ENCODE data around the gene MED27.

MED27 gene

DNA sequence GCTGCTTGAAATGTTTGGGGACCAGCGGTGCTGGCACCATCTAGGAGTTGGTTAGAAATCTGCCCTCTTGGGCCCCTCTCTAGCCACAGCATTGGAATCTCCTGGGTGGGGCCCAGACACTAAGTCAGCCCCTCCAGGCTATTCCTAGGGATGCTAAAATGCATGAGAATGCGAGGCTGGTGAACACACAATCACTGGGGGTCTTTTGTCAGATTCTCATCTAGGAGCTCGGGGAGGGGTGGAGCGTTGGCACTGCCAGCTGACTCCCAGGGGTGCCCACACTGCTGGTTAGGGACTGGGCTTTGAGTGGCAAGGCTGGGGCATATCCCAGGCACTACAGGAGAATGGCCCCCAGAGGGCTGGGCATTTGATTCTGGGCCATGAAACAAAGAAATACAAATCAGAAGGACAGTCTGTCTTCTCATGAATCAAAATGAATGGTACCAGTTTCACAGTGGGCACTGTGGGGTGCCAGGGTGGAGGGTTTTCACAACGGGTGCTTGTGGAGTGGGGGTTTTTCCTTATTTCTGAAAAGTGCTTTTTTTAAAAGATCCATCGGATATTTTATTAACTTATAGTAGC, 212.0 kb downstream of the MED27 start:
- DNase-seq = peak in 2 of 56 donors; percentile 2 to 12

DNA sequence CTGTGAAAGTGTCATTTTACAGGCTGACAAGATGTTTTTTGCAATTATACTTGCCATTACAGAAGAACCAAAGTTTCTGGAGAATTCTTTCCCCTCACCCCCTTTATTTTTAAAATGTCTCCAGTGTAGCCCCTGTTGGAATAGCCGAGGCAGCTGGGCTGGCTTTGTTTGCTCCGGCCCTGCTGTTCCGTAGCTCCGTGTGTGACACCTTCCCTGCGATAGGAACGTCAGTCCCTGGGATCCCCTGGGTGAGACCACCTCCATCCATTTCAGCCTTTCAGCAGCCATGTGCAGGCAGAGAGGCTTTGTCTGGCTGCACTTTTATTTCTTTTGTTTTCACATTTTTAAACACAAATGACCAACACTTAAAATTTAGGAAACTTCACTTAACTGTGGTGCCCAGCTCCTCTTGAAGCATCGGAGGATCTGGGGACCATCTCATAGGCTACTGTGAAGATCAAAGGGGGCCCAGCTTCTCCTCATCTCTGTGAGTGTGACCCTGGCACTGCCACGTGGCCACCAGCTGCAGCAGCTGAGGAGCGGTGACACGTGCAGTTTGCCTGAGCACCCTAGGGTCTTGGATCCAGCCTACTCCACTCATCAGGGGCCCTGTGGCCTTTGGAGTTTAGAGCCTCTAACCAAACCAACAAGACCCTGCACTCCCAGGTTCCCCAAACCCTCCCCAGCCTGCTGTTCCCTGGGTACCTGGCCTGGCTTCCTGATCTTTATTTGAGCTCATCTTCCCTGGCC, 214.0 kb downstream of the MED27 start:
- DNase-seq = peak in 1 of 56 donors; percentile 8

DNA sequence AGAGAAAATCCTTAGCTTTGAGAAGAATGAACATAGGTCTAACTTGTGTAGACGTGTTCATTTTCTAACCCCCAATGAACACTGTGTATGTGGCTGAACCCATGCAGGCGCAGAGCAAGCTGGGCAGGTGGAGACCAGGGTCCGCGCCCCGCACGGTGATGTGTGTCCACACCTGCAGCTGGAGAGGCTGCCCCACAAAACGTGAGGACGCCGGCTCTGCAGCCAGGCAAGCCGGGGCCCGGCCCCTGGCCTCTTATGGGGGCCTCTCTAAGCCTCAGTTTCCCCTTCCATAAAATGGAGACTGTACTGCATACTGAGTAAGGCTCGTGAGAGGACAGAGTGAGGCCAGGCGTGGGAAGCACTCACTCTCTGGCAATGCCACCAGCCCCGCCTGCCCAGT, 215.1 kb downstream of the MED27 start:
- DNase-seq = no peak

DNA sequence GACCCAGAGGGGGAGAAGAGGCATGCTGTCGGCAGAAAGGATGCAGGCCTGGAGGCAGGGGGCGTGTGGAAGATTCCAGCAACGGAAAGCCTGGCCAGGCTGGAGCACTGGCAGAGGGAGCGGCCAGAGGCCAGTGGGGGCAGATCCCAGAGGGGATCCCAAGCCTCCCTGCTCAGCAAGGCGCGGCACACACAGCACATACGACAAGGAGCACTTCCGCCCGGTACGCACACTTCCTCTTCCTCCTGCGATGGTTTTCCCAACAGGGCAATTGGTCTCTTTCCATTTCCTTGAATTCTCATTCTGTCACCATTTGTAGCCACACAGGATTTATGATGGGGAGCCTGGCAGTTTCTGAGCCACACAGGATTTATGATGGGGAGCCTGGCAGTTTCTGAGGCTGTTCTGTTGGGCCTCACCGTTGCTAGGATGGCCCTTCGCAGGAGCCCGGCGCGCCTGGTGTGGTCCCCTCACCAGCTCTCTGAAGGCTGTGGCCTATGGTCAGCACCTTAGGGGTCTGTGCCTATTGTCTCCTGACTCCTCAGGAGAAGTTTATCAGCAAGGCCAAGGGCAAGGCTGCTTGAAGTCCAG, 216.3 kb downstream of the MED27 start:
- DNase-seq = no peak

DNA sequence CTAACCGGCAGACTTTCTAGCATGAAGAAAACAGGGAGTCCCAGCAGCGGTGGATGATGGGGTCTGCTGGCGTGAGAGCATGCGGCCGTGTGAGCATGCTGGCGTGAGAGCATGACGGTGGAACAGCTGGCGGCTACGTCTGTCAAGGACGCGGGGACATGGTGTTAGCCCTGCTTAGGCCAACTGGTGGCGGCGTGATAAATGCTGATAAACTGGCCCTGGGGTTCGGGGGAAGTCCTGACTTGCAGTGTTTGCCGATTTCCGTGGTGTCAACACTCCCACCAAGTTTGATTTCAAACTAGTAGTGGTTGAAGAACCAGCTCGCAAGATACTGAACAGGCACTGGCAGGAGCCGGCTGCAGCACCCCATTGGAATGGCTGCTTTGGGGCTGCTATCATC, 217.4 kb downstream of the MED27 start:
- no peak for DNase-seq

DNA sequence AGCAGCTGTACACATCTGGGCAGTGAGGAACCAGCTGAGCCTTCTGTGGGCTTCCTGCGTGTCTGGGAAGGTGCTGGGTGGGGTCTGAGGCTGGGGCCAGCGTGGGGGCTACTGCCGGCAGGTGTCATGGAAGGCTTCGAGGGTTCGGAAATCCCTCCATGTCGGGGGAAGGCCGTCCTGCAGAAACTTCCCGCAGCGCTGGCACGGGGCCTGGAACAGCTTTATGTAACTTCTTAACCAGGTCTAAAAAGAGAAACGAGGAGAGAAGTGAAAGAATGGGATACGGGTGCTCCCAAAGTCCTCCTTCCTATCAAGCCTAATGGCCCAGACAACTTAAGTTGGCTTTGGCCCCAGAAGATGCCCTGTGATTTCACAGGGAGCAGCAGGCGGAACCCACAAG, 219.2 kb downstream of the MED27 start:
- DNase-seq = no peak

DNA sequence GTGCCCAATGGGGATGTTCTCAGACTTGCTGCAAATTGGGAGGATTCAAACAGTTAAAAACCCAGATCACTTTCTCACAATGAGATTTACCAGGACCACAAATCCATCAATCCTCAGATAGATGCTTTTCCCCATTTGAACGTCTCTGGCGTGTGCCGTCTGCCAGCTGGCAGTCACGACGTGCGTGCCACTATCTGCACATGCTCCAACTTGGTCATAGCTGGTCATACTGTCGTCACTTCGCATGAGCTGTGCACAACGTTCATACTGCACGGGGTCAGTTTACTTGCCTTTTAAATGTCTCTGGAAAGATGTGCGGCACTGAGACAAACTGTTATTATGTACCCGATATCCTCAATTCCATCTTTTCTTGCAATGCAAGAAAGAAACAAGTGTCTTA, 221.5 kb downstream of the MED27 start:
- peak in 8 of 56 donors; percentile 12 to 33 (median 18) for DNase-seq

DNA sequence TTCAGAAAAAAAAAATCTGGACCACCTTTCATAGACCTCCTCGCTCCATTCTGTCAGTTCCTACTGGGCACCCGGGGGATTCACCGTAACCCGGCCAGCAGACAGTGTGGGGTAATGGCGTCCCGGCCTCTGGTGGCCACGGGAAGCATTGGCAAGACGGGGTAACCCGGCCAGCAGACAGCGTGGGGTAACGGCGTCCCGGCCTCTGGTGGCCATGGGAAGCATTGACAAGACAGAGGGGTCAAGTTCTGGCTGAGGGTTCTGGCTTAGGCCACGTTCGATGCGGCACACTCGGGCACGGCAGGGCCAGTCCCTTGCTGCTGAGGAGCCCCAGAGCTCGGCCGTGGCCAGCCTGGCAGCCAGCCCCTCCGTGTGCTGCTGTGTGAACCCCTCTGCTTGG, 223.6 kb downstream of the MED27 start:
- DNase-seq = no peak

DNA sequence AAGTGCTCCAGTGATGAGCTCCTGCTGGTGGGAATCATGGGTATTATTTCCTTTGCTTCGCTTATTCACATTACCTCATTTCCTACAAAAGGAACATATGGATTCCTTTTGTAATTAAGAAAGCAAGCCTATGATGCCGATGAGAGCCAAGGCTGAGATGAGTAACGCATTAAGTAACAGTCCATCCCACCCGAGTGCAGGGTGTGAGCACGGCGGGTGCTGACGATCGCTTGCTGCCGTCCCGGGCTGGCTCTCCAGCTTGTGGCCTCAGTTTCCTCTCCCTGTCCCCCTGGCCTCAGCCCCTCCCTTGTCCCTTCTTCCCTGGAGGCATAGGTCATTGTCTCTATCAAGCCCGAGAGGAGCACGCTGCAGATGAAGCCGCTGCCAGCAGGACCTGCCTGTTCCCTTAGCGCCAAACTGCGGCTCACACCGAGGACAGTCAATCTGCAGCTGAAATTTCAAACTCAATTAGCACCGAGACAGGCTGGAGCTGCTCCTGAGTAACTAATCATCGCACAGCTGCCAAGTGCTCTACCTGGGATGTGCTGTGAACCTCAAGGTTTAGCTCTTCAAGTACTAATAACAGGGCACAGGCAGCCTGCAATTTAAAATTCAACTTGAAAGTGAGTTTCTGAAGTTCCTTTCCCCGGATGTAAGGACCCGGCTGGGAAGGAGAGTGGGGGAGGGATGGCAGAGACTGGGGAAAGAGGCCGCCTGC, 224.6 kb downstream of the MED27 start:
- peak in 4 of 56 donors; percentile 4 to 28 (median 18) for DNase-seq

DNA sequence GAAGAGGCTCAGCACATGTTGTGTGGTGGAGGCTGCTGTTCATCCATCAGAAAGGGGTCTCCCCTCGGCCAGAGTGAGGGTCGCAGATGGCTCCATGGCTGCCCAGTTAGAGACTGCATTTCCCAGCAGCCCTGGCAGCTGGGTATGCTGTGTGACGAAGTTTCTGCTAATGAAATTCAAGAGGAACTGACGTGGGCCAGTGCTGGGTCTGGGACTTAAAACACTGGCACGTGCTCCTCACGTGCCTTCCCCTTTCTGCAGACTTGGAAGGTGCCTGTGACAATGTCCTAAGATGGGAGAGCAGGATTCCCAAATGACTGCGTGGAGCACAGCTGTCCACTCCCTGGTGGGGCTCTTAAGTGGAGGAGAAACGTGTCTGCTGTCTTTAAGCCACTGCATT, 225.3 kb downstream of the MED27 start:
- DNase-seq = no peak

DNA sequence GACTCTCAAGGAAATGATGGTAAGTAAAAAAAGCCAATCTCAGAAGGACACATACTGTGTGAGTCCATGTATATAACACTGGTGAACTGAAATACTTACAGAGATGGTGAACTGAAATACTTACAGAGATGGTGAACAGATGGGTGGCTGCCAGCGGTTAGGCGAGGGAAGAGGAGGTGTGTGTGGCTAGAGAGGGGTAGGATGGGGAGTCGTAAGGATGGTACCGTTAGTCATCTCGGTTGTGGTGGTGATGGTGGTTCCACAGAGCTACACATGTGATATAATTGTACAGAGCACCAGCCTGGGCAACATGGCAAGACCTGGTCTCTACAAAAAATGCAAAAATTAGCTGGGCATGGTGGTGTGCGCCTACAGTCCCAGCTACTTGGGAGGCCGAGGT, 226.2 kb downstream of the MED27 start:
- DNase-seq = no peak

DNA sequence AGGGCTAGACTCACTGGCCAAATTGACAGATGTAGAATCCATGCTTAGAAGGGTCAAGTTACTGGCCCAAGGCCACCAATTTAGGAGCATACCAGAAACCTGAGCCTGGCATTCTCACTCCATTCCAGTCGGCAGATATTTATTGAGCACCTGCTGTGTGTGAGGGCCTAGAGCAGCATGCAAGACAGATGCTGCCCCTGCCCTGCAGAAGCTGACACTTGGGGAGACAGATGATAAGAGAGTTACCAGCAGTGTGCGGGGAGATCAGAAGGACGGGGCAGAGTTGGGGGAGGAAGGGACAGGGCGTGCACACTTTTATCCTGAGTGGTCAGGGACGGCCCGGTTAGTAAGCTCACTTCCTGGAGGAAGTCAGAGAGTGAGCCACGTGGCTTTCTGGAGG, 228.3 kb downstream of the MED27 start:
- no peak for DNase-seq

DNA sequence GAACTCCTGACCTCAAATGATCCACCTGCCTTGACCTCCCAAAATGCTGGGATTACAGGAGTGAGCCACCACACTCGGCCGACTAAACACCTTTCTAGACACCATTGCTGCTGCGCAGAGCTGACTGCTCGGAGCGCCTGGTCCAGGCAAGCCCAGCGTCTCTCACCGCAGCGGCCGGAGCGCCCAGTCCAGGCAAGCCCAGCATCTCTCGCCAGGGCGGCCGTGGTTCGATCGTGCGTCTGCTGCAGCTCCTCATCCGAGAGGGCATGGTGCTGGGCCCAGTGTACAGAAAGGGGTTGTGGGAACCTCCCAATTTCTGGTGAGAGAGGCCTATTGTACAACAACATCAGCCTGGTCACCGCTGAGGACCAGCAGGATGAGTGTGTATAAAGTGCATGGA, 230.3 kb downstream of the MED27 start:
- DNase-seq = no peak

DNA sequence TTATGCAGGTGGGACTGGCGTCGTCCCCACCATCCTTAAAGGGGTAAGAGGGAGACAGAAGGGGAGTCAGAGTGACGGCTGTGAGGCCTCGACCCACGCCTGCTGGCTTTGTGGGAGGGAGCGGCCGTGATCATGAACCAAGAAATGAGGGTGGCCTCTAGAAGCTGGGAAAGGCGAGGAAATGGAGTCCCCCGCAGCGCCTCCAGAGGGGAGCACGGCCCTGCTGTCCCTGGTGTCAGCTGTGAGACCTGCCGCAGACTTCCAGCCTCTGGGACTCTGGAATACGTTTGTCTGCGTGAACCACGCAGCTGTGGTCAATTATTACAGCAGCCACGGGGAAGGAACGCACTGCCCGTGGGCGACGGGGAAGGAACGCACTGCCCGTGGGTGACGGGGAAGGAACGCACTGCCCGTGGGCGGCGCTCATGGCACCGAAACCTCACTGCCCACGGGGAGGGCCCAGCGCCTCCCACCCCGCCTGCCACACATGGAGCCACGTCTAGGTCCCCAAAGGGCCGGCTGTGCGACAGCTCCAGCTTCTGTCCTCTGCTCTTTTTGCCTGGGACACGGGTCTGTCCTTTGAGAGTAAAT, 231.0 kb downstream of the MED27 start:
- DNase-seq = peak in 1 of 56 donors; percentile 7

DNA sequence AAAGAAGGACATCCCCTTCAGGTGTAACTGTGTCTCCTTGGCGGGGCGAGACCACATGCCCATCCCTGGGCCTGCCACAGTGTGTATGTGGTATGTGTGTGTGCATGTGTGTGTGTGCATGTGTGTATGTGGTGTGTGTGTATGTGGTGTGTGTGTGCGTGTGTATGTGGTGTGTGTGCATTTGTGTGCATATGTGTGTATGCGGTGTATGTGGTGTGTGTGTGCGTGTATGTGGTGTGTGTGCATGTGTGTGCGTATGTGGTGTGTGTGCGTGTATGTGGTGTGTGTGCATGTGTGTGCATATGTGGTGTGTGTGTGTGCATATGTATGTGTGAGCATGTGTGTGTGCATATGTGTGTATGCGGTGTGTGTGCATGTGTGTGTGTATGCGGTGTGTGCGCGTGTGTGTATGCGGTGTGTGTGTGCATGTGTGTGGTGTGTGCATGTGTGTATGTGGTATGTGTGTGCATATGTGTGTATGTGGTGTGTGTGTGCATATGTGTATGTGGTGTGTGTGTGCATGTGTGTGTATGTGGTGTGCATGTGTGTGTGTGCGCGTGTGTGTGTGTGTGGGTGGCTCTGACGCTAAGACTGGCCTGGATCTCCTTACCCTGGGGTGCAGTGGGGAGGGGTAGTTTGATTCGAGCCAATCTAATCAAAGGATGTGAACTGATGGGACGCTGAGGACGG, 231.9 kb downstream of the MED27 start:
- DNase-seq = no peak

DNA sequence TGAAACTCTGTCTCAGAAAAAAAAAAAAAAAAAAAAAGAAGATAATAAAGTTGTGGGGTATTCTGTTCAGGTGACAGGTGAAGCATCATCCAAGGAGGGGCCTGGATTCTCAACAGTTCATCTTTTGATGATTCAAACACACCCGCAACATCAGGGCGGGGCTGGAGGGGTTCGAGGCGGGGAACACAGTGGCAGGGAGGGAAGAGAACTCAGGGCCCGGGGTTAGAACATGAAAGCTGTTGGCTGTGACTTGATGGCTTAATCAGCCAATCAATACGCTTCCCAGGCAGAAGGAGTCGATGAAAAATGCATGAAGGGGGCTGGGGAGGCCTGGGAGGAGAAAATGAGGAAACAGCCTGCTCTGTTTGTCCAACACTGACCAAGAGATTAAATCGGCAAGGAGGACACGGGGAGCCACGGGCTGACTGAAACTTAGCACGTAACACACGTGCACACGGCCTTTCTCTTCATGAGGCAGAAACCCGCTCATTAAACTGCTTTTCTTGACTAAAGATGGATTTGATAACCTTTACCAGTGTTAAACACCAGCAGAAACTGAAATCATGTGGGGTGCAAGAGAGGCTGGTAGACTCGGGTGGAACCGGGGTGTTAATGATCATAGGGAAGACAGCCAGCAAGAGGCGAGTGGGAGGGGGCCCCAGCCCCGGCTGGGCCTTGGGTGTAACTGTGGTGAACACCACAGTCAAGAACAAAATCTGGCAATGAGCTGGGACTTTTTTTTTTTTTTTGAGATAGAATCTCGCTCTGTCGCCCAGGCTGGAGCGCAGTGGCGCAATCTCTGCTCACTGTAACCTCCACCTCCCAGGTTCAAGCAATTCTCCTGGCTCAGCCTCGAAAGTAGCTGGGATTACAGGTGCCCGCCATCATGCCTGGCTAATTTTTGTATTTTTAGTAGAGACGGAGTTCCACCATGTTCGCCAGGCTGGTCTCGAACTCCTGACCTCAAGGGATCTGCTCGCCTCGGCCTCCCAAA, 234.1 kb downstream of the MED27 start:
- DNase-seq = no peak

DNA sequence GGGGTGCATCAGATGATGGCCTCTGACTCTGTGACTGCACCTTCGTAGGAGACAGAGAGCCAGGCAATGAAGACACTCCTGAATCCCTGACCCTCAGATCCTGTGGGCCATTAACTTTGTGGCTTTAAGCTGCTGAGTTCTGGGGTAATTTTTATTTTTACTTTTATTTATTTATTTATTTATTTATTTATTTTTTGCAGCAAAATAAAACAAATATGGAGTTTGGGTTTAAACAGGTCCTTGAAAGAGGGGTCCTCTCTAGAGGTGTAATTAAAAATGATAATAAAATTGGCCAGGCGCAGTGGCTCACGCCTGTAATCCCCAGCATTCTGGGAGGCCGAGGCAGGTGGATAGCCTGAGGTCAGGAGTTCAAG, 234.9 kb downstream of the MED27 start:
- no peak for DNase-seq

DNA sequence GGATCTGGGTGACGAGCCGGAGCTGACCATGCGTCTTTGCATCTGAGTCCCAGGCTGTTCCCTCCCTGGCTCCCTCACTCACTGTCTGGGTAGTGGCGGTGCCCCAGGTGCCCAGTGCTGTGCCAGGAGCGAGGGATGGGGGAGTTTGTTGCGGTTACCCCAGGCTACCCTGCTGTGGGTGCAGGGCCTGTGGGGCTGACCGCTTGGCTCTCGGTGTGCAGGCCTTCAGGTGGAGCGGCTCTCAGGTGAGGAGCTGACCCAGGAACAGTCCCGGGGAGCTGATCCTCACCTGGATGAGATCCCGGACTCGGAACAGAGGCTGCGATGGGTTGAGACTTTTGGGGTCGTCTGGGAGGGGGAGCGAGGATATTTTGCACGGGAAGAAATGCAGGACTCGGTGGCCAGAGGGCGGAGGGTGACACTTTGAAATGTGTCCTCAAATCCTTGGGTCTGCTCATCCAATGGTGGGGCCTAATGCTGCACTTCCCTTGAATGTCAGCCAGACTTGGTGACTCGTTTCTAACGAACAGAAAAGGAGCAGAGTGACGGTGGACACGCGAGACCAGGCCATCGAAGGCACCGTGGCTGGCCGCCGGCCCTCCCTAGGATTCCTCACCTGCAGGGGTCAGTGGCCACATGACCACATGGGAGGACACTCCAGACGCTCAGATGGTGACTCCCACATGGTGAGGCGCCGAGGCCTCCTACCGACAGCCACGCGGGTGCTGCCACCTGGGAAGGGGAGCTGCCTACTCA, 235.5 kb downstream of the MED27 start:
- no peak for DNase-seq

DNA sequence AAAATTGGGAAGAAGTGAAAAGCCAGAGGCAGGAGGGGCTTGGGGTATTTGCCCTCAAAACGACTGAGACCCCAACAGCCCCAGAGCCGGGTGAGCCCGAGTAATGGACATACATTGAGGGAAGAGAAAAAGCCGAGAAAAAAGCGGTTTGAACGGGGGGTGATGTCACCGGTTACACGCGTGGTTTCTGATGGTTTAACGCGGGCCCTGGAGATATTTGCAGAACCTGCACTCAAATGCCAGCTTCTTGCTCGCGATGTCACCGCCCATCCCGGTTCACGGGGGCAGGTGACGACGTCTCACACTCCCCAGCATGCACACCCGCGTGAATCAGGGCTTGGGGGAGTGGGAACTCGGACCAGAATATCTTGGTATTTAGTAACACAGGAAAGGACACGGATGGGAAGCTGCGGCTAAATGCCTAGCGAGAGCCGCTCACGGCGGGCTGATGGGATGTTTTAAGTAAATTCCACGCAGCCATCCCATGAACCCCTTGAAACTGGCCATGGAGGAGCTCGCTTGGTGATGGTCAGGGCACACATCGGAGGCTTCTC, 237.8 kb downstream of the MED27 start:
- peak in 1 of 56 donors; percentile 40 for DNase-seq

All from amygdala (tissue), 56 donors.